Erythroblast (primary cell): ENCODE measurements around the gene MAPT.

Experiments used
- DNase-seq, 2 experiments: peaks; one replicate each; lab custom pipeline; 2025; lab: John Stamatoyannopoulos, UW
- GATA1 ChIP-seq: IDR thresholded peaks from 2 replicates; pipeline ENCODE4 v1.6.1; 2011; ENCODE audit warnings: low read depth, mild to moderate bottlenecking, control low read depth, low read length, moderate library complexity
- POLR2A ChIP-seq: IDR thresholded peaks from 2 replicates; pipeline ENCODE4 v1.6.1; 2011; ENCODE audit warnings: mild to moderate bottlenecking, low read length

MAPT gene

GRCh38 chr17:45977976-45978626 lies 83.7 kb downstream of the MAPT start:
- no peak for TF ChIP-seq POLR2A
- no peak for TF ChIP-seq GATA1
- no peak for DNase-seq

- TF ChIP-seq GATA1 (no peak), POLR2A (no peak)
- no peak for DNase-seq
Measured at GRCh38 chr17:45979137-45979536, 84.8 kb downstream of the MAPT start.

GRCh38 chr17:45980855-45981254 lies 86.5 kb downstream of the MAPT start:
- TF ChIP-seq POLR2A (no peak), GATA1 (no peak)
- no peak for DNase-seq

- no peak for TF ChIP-seq POLR2A
- no peak for TF ChIP-seq GATA1
- DNase-seq = no peak
Measured at GRCh38 chr17:45981306-45981705, 87.0 kb downstream of the MAPT start.

GRCh38 chr17:45982791-45983613 lies 88.6 kb downstream of the MAPT start:
- TF ChIP-seq GATA1 = no peak
- TF ChIP-seq POLR2A = no peak
- no peak for DNase-seq

- DNase-seq = no peak
- TF ChIP-seq GATA1 (no peak), POLR2A (no peak)
Measured at GRCh38 chr17:45983614-45984310, 89.4 kb downstream of the MAPT start.

- DNase-seq = no peak
- TF ChIP-seq POLR2A = no peak
- no peak for TF ChIP-seq GATA1
Measured at GRCh38 chr17:45984368-45984767, 90.0 kb downstream of the MAPT start.

GRCh38 chr17:45985447-45985846 lies 91.1 kb downstream of the MAPT start:
- TF ChIP-seq POLR2A = no peak
- no peak for TF ChIP-seq GATA1
- DNase-seq = no peak

GRCh38 chr17:45986056-45986455 lies 91.7 kb downstream of the MAPT start:
- DNase-seq = no peak
- TF ChIP-seq GATA1 (no peak), POLR2A (no peak)

GRCh38 chr17:45987706-45988105 lies 93.4 kb downstream of the MAPT start:
- TF ChIP-seq GATA1 (no peak), POLR2A (no peak)
- DNase-seq = no peak

- TF ChIP-seq GATA1 (no peak), POLR2A (no peak)
Measured at GRCh38 chr17:45989759-45990158, 95.4 kb downstream of the MAPT start.

GRCh38 chr17:45990886-45991285 lies 96.5 kb downstream of the MAPT start:
- DNase-seq = no peak
- TF ChIP-seq GATA1 (no peak), POLR2A (no peak)

More at GRCh38 chr17:45989759-45990158, 95.4 kb downstream of the MAPT start:
- no peak for DNase-seq

- TF ChIP-seq GATA1 = no peak
- TF ChIP-seq POLR2A = no peak
Measured at GRCh38 chr17:45991341-45991740, 97.0 kb downstream of the MAPT start.

GRCh38 chr17:45992175-45992574 lies 97.8 kb downstream of the MAPT start:
- no peak for DNase-seq
- TF ChIP-seq POLR2A = no peak
- no peak for TF ChIP-seq GATA1

More at GRCh38 chr17:45991341-45991740, 97.0 kb downstream of the MAPT start:
- DNase-seq = no peak
